Vagina (tissue), 2 donors: ENCODE results near the gene CUX1.
"Not testable (repeated sequence)": the region's sequence is repeated elsewhere in the genome, so short reads cannot be mapped to it uniquely, and the experiment has no call there.

Experiments used
- CTCF ChIP-seq, 3 experiments: fragments of 450-650 bp in 2 of 3; fragments of 200-600 bp in 1 of 3; sonication (generic) in 1 of 3; IDR thresholded peaks; one replicate each; pipeline ENCODE4 v1.5.1; 2017 to 2019; ENCODE audit warnings: antibody characterized with exemption in 3 of 3, mild to moderate bottlenecking in 2 of 3, moderate library complexity in 2 of 3
- POLR2AphosphoS5 ChIP-seq, 2 donors: sonication (generic); formaldehyde crosslinking; IDR thresholded peaks; one replicate each; pipeline ENCODE4 v1.9.0; 2017; ENCODE audit warnings: antibody characterized with exemption in 2 of 2, mild to moderate bottlenecking in 2 of 2, low read depth in 1 of 2; ENCODE audit not compliant: insufficient read depth in 1 of 2

GRCh38 chr7:102328863-102329262 is 511.4 kb downstream of the CUX1 start:
- not testable (repeated sequence) for TF ChIP-seq POLR2AphosphoS5 (IDR thresholded peaks at IDR 0.05; ENCODE audit: insufficient read depth in 1 of 2, low read depth in 1 of 2); CTCF (IDR thresholded peaks at IDR 0.05)
